HUES48 (cell line): ENCODE measurements around the gene PGM2.
"Not testable (repeated sequence)": the region's sequence is repeated elsewhere in the genome, so short reads cannot be mapped to it uniquely, and the experiment has no call there.

Experiments
- H3K27ac ChIP-seq: one replicate; pipeline ENCODE4 v1.7.0; 2013; ENCODE audit warnings: low read depth, low read length, inconsistent platforms
- H3K27me3 ChIP-seq: 2 replicates; pipeline ENCODE4 v1.6.1; 2013; ENCODE audit warnings: mild to moderate bottlenecking, low read length; ENCODE audit not compliant: control insufficient read depth, insufficient read depth
- H3K36me3 ChIP-seq: 2 replicates; pipeline ENCODE4 v1.6.1; 2013; ENCODE audit warnings: low read length; ENCODE audit not compliant: control insufficient read depth, insufficient read depth
- H3K4me1 ChIP-seq: 2 replicates; pipeline ENCODE4 v1.6.1; 2013; ENCODE audit warnings: mild to moderate bottlenecking, low read length; ENCODE audit not compliant: control insufficient read depth, insufficient read depth
- H3K4me3 ChIP-seq: 2 replicates; pipeline ENCODE4 v1.5.1; 2013; ENCODE audit warnings: mild to moderate bottlenecking, low read depth, low read length
- H3K9ac ChIP-seq: 2 replicates; pipeline ENCODE4 v1.6.1; 2013; ENCODE audit warnings: mild to moderate bottlenecking, low read depth, low read length, moderate library complexity
- H3K9me3 ChIP-seq: 2 replicates; pipeline ENCODE4 v1.6.1; 2013; ENCODE audit warnings: low read length; ENCODE audit not compliant: control insufficient read depth, insufficient read depth

The PGM2 gene

GRCh38 chr4:37826295-37827029 lies at the start of gene PGM2:
Gene PGM2 (plus strand): TSS chr4:37826686. CDS start chr4:37826733, 47 bp downstream.
- Histone ChIP-seq H3K36me3 (peaks cover 17% of the 10 kb centered on the region), H3K4me3 (peak within 1 kb of the TSS; percentile 86), H3K9ac (peak within 1 kb of the TSS; percentile 68), H3K9me3 (no peaks in the 10 kb centered on the region), H3K4me1 (peaks cover 14% of the 10 kb centered on the region), H3K27me3 (peaks cover 17% of the 10 kb centered on the region), H3K27ac (peak within 1 kb of the TSS; percentile 39)

DNA sequence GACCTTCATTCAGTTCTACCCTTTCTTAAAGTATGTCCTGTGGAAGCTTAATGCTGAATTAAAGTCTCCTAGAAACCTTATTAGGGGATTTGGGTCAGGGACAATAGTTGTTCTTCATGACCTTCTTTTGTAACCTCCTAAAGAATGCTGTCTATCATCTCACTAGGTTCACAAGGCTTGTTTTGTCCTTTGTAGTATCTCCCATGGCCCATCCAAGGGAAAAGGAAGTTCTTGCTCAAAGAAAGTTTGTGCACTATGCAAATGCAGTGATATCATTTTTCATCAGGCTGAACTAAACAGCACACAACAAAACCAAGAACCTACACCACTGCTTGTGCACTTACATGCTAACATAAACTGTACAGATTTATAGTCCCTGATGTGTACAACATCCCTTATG lies 46.6 kb upstream of the PGM2 start:
- no peak overlapping the region for H3K27ac ChIP-seq
- no peaks in the 10 kb centered on the region for H3K9me3 ChIP-seq
- no peaks in the 10 kb centered on the region for H3K27me3 ChIP-seq
- H3K36me3 ChIP-seq, result no peaks in the 10 kb centered on the region
- no peaks in the 10 kb centered on the region; the same call in 1 of the 2 replicates for H3K4me1 ChIP-seq
- H3K9ac ChIP-seq, result no peak overlapping the region
- no peak overlapping the region for H3K4me3 ChIP-seq

DNA sequence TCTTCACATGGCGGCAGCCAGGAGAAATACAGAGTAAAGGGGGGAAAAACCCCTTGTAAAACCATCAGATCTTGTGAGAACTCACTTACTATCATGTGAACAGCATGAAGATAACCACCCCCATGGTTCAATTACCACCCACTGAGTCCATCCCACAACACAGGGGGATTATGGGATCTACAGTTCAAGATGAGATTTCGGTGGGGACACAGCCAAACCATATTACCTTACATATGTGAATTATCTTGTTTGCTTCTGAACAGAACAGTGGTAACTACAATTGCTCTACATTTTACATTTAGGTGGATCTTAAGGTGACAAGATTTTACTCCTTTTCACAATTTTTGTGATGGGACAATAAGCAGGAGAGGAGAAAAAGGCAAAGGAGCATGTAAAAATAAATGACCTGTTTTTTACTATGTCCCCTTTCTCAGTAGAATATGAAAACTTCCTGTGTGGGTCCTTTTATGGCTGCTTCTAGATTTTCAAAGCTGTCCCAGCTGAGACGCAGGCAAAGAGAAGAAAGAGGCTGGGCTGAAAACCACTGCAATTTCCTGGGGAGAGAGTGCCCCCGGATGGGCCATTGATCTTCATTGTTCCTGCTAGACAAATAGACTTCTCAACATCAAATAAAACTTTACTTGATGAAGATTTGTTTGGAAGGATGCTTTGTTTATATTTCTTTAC lies 45.9 kb upstream of the PGM2 start:
- Histone ChIP-seq H3K4me3 (no peak overlapping the region), H3K9ac (no peak overlapping the region), H3K4me1 (no peaks in the 10 kb centered on the region; the same call in 1 of the 2 replicates), H3K27me3 (no peaks in the 10 kb centered on the region), H3K27ac (no peak overlapping the region), H3K36me3 (no peaks in the 10 kb centered on the region), H3K9me3 (no peaks in the 10 kb centered on the region)

DNA sequence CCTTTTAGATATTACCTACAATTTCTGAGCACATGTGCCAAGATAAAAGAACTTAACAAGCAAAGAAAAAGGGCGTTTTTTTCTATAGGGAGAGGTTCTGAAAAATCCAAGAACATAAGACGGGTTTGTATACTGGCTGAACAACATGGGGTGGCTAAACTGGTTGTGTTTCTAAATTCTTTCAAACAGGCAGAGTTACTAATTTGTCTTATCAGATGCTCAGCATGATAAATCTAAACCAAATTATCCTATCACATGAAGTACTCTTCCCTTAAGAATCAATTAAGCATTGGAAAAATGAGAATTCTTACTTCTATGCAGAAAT lies 45.4 kb upstream of the PGM2 start:
- Histone ChIP-seq H3K4me3 (no peak overlapping the region), H3K9me3 (no peaks in the 10 kb centered on the region), H3K9ac (no peak overlapping the region), H3K4me1 (no peaks in the 10 kb centered on the region; the same call in 1 of the 2 replicates), H3K27ac (no peak overlapping the region), H3K27me3 (no peaks in the 10 kb centered on the region), H3K36me3 (no peaks in the 10 kb centered on the region)

GRCh38 chr4:37786267-37786666 lies 40.2 kb upstream of the PGM2 start:
- H3K9ac ChIP-seq, H3K27ac ChIP-seq, H3K36me3 ChIP-seq, H3K27me3 ChIP-seq, H3K4me1 ChIP-seq, H3K4me3 ChIP-seq, H3K9me3 ChIP-seq: not testable (repeated sequence)

GRCh38 chr4:37787883-37788460 lies 38.5 kb upstream of the PGM2 start:
- H3K4me3 ChIP-seq, H3K27ac ChIP-seq, H3K36me3 ChIP-seq, H3K9ac ChIP-seq, H3K4me1 ChIP-seq, H3K9me3 ChIP-seq, H3K27me3 ChIP-seq: not testable (repeated sequence)

DNA sequence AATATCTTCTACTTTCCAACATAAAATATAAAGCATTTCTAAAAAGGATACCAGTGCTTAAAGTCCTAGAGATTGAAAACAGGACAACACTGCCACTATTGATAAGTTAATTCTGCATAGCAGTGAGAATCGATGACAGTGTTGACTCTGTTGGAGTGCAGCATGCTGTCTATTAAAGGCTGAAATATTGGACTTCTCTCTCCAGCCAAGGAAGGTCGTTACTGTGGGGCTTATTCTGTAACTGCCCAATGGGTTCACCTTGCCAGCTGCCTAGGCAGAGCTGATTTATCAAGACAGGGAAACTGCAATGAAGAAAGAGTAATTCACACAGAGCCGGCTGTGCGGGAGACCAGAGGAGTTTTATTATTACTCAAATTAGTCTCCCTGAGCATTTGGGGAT lies 37.7 kb upstream of the PGM2 start:
- H3K9me3 ChIP-seq, result no peaks in the 10 kb centered on the region
- no peak overlapping the region for H3K9ac ChIP-seq
- no peaks in the 10 kb centered on the region for H3K4me1 ChIP-seq
- no peaks in the 10 kb centered on the region for H3K36me3 ChIP-seq
- no peak overlapping the region for H3K27ac ChIP-seq
- no peak overlapping the region for H3K4me3 ChIP-seq
- no peaks in the 10 kb centered on the region for H3K27me3 ChIP-seq

- no peak overlapping the region for H3K27ac ChIP-seq
- H3K9me3 ChIP-seq, result no peaks in the 10 kb centered on the region
- no peak overlapping the region for H3K4me3 ChIP-seq
- H3K4me1 ChIP-seq, result no peaks in the 10 kb centered on the region
- no peaks in the 10 kb centered on the region for H3K36me3 ChIP-seq
- no peak overlapping the region for H3K9ac ChIP-seq
- no peaks in the 10 kb centered on the region for H3K27me3 ChIP-seq
Measured at GRCh38 chr4:37792241-37792640, 34.2 kb upstream of the PGM2 start.

GRCh38 chr4:37793562-37793961 lies 32.9 kb upstream of the PGM2 start:
- Histone ChIP-seq H3K4me3 (no peak overlapping the region), H3K9me3 (no peaks in the 10 kb centered on the region), H3K27ac (no peak overlapping the region), H3K9ac (no peak overlapping the region), H3K4me1 (no peaks in the 10 kb centered on the region), H3K36me3 (no peaks in the 10 kb centered on the region), H3K27me3 (no peaks in the 10 kb centered on the region)

GRCh38 chr4:37794056-37794455 lies 32.4 kb upstream of the PGM2 start:
- Histone ChIP-seq H3K4me1 (no peaks in the 10 kb centered on the region), H3K36me3 (no peaks in the 10 kb centered on the region), H3K9me3 (no peaks in the 10 kb centered on the region), H3K27me3 (no peaks in the 10 kb centered on the region), H3K9ac (no peak overlapping the region), H3K4me3 (no peak overlapping the region), H3K27ac (no peak overlapping the region)

GRCh38 chr4:37795581-37796195 lies 30.8 kb upstream of the PGM2 start:
- Histone ChIP-seq H3K9ac (no peak overlapping the region), H3K27ac (no peak overlapping the region), H3K9me3 (no peaks in the 10 kb centered on the region), H3K4me3 (no peak overlapping the region), H3K4me1 (no peaks in the 10 kb centered on the region), H3K27me3 (no peaks in the 10 kb centered on the region), H3K36me3 (no peaks in the 10 kb centered on the region)
